Ishikawa (cell line): ENCODE measurements around the gene TGM3.

ENCODE experiments used
- CEBPB ChIP-seq: IDR thresholded peaks from 2 replicates; pipeline ENCODE4 v1.6.1; 2012
- CREB1 ChIP-seq: IDR thresholded peaks from 2 replicates; pipeline ENCODE4 v1.6.1; 2012; ENCODE audit warnings: low read depth
- EGR1 ChIP-seq: IDR thresholded peaks from 2 replicates; pipeline ENCODE4 v1.6.1; 2012
- EP300 ChIP-seq: IDR thresholded peaks from 2 replicates; pipeline ENCODE4 v1.6.1; 2012; ENCODE audit warnings: borderline replicate concordance
- FOXM1 ChIP-seq: IDR thresholded peaks from 2 replicates; pipeline ENCODE4 v1.6.1; 2012; ENCODE audit warnings: low read depth, borderline replicate concordance
- NFIC ChIP-seq: IDR thresholded peaks from 2 replicates; pipeline ENCODE4 v1.6.1; 2012
- RAD21 ChIP-seq: IDR thresholded peaks from 2 replicates; pipeline ENCODE4 v1.6.1; 2012; ENCODE audit warnings: low read depth
- TAF1 ChIP-seq: IDR thresholded peaks from 2 replicates; pipeline ENCODE4 v1.6.1; 2012; ENCODE audit warnings: low read depth, mild to moderate bottlenecking
- TCF12 ChIP-seq: IDR thresholded peaks from 2 replicates; pipeline ENCODE4 v1.6.1; 2012; ENCODE audit warnings: low read depth
- TEAD4 ChIP-seq: IDR thresholded peaks from 2 replicates; pipeline ENCODE4 v1.6.1; 2012
- YY1 ChIP-seq: IDR thresholded peaks from 2 replicates; pipeline ENCODE4 v1.6.1; 2012; ENCODE audit warnings: low read depth
- ZBTB7A ChIP-seq: IDR thresholded peaks from 2 replicates; pipeline ENCODE4 v1.6.1; 2012; ENCODE audit warnings: low read depth
- TF ChIP-seq, protein P1 (sequence below): IDR thresholded peaks from 2 replicates; pipeline ENCODE4 v1.6.1; 2012
- TF ChIP-seq, protein P2 (sequence below): IDR thresholded peaks from 2 replicates; pipeline ENCODE4 v1.6.1; 2012; ENCODE audit warnings: low read depth, mild to moderate bottlenecking
- TF ChIP-seq, protein P3 (sequence below): IDR thresholded peaks from 2 replicates; pipeline ENCODE4 v1.6.1; 2012

TGM3 gene

DNA sequence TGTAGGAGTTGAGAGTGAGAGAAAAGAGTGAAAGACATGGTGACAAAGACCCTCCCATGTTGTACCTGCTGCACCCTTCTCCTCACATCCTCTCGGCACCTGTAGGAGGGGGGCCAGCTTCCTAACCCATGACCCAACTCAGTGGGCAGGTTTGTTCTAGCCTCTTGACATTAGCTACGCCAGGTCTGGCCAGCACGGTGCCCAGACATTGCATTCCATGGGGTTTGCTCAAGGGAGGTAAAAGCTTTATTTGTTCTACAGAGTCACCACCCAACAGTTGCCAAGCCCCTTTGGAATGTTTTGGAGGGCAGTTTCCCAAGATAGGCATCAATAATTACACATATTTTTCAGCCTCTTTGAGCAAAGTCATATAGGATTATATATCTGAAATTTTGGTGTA, 62.2 kb downstream of the TGM3 start:
- no peak for TF ChIP-seq YY1
- TF ChIP-seq, protein P1, sequence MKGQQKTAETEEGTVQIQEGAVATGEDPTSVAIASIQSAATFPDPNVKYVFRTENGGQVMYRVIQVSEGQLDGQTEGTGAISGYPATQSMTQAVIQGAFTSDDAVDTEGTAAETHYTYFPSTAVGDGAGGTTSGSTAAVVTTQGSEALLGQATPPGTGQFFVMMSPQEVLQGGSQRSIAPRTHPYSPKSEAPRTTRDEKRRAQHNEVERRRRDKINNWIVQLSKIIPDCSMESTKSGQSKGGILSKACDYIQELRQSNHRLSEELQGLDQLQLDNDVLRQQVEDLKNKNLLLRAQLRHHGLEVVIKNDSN = no peak
- TF ChIP-seq CEBPB = no peak
- TF ChIP-seq TCF12 = no peak
- no peak for TF ChIP-seq CREB1
- TF ChIP-seq, protein P2, sequence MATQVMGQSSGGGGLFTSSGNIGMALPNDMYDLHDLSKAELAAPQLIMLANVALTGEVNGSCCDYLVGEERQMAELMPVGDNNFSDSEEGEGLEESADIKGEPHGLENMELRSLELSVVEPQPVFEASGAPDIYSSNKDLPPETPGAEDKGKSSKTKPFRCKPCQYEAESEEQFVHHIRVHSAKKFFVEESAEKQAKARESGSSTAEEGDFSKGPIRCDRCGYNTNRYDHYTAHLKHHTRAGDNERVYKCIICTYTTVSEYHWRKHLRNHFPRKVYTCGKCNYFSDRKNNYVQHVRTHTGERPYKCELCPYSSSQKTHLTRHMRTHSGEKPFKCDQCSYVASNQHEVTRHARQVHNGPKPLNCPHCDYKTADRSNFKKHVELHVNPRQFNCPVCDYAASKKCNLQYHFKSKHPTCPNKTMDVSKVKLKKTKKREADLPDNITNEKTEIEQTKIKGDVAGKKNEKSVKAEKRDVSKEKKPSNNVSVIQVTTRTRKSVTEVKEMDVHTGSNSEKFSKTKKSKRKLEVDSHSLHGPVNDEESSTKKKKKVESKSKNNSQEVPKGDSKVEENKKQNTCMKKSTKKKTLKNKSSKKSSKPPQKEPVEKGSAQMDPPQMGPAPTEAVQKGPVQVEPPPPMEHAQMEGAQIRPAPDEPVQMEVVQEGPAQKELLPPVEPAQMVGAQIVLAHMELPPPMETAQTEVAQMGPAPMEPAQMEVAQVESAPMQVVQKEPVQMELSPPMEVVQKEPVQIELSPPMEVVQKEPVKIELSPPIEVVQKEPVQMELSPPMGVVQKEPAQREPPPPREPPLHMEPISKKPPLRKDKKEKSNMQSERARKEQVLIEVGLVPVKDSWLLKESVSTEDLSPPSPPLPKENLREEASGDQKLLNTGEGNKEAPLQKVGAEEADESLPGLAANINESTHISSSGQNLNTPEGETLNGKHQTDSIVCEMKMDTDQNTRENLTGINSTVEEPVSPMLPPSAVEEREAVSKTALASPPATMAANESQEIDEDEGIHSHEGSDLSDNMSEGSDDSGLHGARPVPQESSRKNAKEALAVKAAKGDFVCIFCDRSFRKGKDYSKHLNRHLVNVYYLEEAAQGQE = no peak
- no peak for TF ChIP-seq ZBTB7A
- no peak for TF ChIP-seq RAD21
- TF ChIP-seq TAF1 = no peak

DNA sequence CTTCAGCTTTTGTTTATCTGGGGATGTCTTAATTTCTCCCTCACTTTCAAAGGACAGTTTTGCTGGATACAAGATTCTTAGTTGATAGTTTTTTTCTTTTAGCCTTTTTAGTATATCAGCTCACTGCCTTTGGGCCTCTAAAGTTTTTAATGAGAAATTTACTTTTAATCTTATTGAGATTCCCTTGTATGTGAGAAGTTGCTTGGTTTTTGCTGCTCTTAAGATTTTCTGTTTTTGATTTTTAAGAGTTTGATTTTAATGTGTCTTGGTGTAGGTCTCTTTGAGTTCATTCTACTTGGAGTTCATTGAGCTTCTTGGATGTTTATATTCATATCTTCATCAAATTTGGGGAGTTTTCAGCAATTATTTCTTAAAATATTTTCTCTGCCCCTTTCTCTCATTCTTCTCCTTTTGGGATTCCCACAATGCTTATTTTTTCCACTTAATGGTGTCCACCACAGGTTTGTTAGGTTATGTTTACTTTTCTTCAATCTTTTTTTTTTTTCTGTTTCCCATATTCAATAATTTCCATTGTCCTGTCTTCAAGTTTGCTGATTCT, 65.3 kb downstream of the TGM3 start:
- no peak for TF ChIP-seq NFIC
- no peak for TF ChIP-seq TEAD4
- TF ChIP-seq EP300 = no peak
- TF ChIP-seq, protein P1 = no peak
- no peak for TF ChIP-seq YY1
- TF ChIP-seq EGR1 = no peak
- TF ChIP-seq CEBPB = no peak
- TF ChIP-seq, protein P2 = no peak
- TF ChIP-seq TAF1 = no peak
- TF ChIP-seq, protein P3, sequence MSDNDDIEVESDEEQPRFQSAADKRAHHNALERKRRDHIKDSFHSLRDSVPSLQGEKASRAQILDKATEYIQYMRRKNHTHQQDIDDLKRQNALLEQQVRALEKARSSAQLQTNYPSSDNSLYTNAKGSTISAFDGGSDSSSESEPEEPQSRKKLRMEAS = no peak
- TF ChIP-seq ZBTB7A = no peak
- TF ChIP-seq FOXM1 = no peak
- no peak for TF ChIP-seq TCF12
- no peak for TF ChIP-seq CREB1
- TF ChIP-seq RAD21 = no peak

DNA sequence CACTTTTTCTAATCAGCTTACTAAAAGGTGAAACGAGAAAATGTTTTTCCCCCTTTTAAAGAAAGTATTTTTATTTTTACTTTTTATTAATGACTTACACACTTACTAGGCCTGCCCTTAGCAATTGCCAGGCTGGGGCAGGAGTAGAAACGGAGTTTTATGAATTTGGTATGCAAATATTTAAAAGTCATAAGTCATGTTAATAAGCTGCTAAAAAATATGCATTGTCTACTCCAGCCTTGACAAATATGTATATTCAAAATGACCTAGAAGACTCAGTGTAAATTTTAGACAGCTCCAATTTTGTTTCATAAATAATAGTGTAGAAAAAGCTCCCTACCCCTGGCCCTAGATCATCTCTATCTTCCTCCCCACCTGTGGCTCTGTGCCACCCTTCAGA, 67.4 kb downstream of the TGM3 start:
- TF ChIP-seq EP300 = no peak
- no peak for TF ChIP-seq NFIC
- no peak for TF ChIP-seq RAD21

DNA sequence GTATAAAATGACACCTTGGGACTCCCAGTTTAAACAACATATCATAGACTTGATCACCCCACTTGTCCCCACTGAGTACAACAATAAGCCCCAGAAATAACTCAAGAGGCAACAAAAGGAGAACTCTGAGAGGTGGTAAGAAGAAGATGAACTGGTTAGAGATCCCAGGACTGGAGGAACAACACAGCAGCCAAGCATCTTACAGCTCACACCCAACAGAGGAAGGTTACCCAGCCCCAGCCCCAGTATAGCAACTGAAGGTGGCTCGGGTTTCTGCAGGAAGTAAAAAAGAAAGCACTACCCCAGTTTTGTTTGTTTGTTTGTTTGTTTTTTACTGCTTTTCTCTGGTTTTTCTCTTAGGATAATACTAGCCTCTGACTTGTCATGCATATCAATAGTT, 67.8 kb downstream of the TGM3 start:
- TF ChIP-seq TAF1 (no peak), CREB1 (no peak), EP300 (no peak), YY1 (no peak), FOXM1 (no peak), NFIC (no peak), RAD21 (no peak), ZBTB7A (no peak)
- TF ChIP-seq, protein P2 = no peak
- TF ChIP-seq, protein P1 = no peak

DNA sequence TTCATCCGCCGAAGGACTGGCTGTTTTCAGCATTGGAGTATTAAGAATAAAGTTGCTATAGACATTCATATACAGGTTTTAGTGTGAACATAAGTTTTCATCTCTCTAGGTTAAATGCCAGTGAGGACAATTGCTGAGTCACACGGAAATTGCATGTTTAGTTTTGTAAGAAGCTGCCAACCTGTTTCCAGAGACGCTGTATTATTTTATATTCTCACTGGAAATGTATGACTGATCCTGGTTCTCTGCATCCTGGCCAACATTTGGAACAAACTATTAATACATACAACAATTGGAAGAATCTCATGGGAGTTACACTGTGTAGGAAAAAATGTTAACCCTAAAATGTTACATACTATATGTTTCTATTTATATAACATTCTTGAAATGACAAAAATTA, 68.2 kb downstream of the TGM3 start:
- TF ChIP-seq EGR1 = no peak
- TF ChIP-seq, protein P1 = no peak
- TF ChIP-seq ZBTB7A = no peak
- no peak for TF ChIP-seq NFIC
- no peak for TF ChIP-seq TCF12
- TF ChIP-seq RAD21 = no peak
- TF ChIP-seq TAF1 = no peak
